Endothelial cell of umbilical vein (primary cell): ENCODE measurements around the gene LRTM2. TPM values are rescaled to one million over a fixed set of nuclear protein-coding genes. Genes with fewer than 3 reads are reported as not detected.

Source experiments
- BruUV-seq: library from RNA; stranded (reverse); fragments of 400-500 nt; replicated peaks from 2 replicates; lab custom pipeline; 2021; lab: Mats Ljungman, UMichigan
- CTCF ChIA-PET: fragments of 300-600, 350-600 bp; sonication (Branson Sonifier 250); formaldehyde crosslinking; loops from one replicate; lab custom pipeline; 2021; ENCODE audit warnings: antibody characterized with exemption, inconsistent platforms; lab: Charles Lee
- POLR2A ChIA-PET: fragments of 300-600, 350-600 bp; sonication (Branson Sonifier 250); formaldehyde crosslinking; loops from one replicate; lab custom pipeline; 2021; ENCODE audit warnings: antibody characterized with exemption, inconsistent platforms; lab: Charles Lee
- DNase-seq: peaks from one replicate; pipeline ENCODE4 v3.0.0-alpha.2; 2011; ENCODE audit warnings: low read depth, low spot score
- FAIRE-seq: peaks from 2 replicates; lab custom pipeline; 2011; peaks lifted over from hg19 to GRCh38; lab: Jason Lieb, UNC
- H2AFZ ChIP-seq: 2 replicates; pipeline ENCODE4 v1.6.0; 2012; ENCODE audit warnings: low read depth, low read length, control low read depth, inconsistent platforms
- H3K27ac ChIP-seq: 2 replicates; pipeline ENCODE4 v1.5.1; 2011; ENCODE audit warnings: low read depth, mild to moderate bottlenecking, control low read depth, low read length, moderate library complexity; ENCODE audit not compliant: insufficient read depth
- H3K27me3 ChIP-seq, 2 experiments: 2 replicates each; pipeline versions ENCODE4 v1.6.0 to v1.6.1; 2011; ENCODE audit warnings: low read length in 2 of 2, mixed read lengths in 1 of 2; ENCODE audit not compliant: control insufficient read depth in 2 of 2, insufficient read depth in 2 of 2
- H3K36me3 ChIP-seq, 2 experiments: 2 replicates in 1 of 2; 3 replicates in 1 of 2; pipeline ENCODE4 v1.5.1; 2011; ENCODE audit warnings: low read length in 2 of 2, mild to moderate bottlenecking in 1 of 2, moderate library complexity in 1 of 2; ENCODE audit not compliant: control insufficient read depth in 2 of 2, insufficient read depth in 2 of 2; ENCODE audit errors: extremely low read depth in 1 of 2
- H3K4me1 ChIP-seq: 3 replicates; pipeline ENCODE4 v1.5.1; 2011; ENCODE audit warnings: mild to moderate bottlenecking, low read length; ENCODE audit not compliant: control insufficient read depth, insufficient read depth; ENCODE audit errors: extremely low read depth
- H3K4me2 ChIP-seq: 2 replicates; pipeline ENCODE4 v1.6.1; 2011; ENCODE audit warnings: low read length, control low read depth, mixed read lengths; ENCODE audit not compliant: insufficient read depth
- H3K4me3 ChIP-seq, 3 experiments: fragments of 200-600 bp in 1 of 3; sonication (generic), shearing (Covaris generic) in 1 of 3; replicated peaks in 1 of 3; 2 replicates each; pipeline ENCODE4 v1.5.1; 2011 to 2016; ENCODE audit warnings: control low read depth in 3 of 3, low read length in 3 of 3, mild to moderate bottlenecking in 2 of 3, inconsistent platforms in 1 of 3, low read depth in 1 of 3, moderate library complexity in 1 of 3; ENCODE audit not compliant: insufficient read depth in 1 of 3
- H3K79me2 ChIP-seq: 2 replicates; pipeline ENCODE4 v1.6.0; 2012; ENCODE audit warnings: low read length, inconsistent platforms; ENCODE audit not compliant: control insufficient read depth, insufficient read depth
- H3K9ac ChIP-seq: replicated peaks from 2 replicates; pipeline ENCODE3; 2011; ENCODE audit warnings: low read length, control low read depth; ENCODE audit not compliant: insufficient read depth; ENCODE audit errors: extremely low read depth
- H3K9me1 ChIP-seq: replicated peaks from 3 replicates; pipeline ENCODE4 v1.6.0; 2011; ENCODE audit warnings: mild to moderate bottlenecking, low read length; ENCODE audit not compliant: control insufficient read depth, insufficient read depth; ENCODE audit errors: extremely low read depth
- H3K9me3 ChIP-seq: replicated peaks from 2 replicates; pipeline ENCODE4 v1.5.1; 2012; ENCODE audit warnings: low read length, inconsistent platforms; ENCODE audit not compliant: control insufficient read depth, insufficient read depth
- H4K20me1 ChIP-seq: replicated peaks from 2 replicates; pipeline ENCODE3; 2011; ENCODE audit warnings: mild to moderate bottlenecking, low read length; ENCODE audit not compliant: control insufficient read depth, insufficient read depth; ENCODE audit errors: extremely low read depth
- CTCF ChIP-seq, 2 donors: IDR thresholded peaks; 1 replicate in 1 of 2; 2 replicates in 1 of 2; pipeline ENCODE4 v1.5.1; 2011; ENCODE audit warnings: low read length in 2 of 2, mild to moderate bottlenecking in 2 of 2, moderate library complexity in 2 of 2, control low read depth in 1 of 2, inconsistent platforms in 1 of 2, low read depth in 1 of 2; ENCODE audit not compliant: insufficient read depth in 1 of 2; ENCODE audit errors: extremely low read depth in 1 of 2
- EZH2 ChIP-seq: IDR thresholded peaks from 2 replicates; pipeline ENCODE4 v1.6.1; 2012; ENCODE audit warnings: borderline replicate concordance, low read depth, mild to moderate bottlenecking, moderate library complexity, low read length, inconsistent platforms; ENCODE audit not compliant: severe bottlenecking
- FOS ChIP-seq: IDR thresholded peaks from 2 replicates; pipeline ENCODE4 v1.6.1; 2011; ENCODE audit warnings: mild to moderate bottlenecking, low read length, moderate library complexity, borderline replicate concordance; ENCODE audit not compliant: insufficient read depth
- GATA2 ChIP-seq: IDR thresholded peaks from 2 replicates; pipeline ENCODE4 v1.7.0; 2011; ENCODE audit warnings: low read depth, mild to moderate bottlenecking, moderate library complexity, mixed read lengths, low read length; ENCODE audit not compliant: insufficient read length, insufficient read depth
- JUN ChIP-seq: IDR thresholded peaks from 2 replicates; pipeline ENCODE4 v1.6.1; 2011; ENCODE audit warnings: borderline replicate concordance, low read depth; ENCODE audit not compliant: insufficient read length, insufficient read depth
- MAX ChIP-seq: IDR thresholded peaks from 2 replicates; pipeline ENCODE4 v1.6.1; 2011; ENCODE audit not compliant: insufficient read depth, insufficient read length
- MYC ChIP-seq: IDR thresholded peaks from one replicate; pipeline ENCODE4 v1.6.1; 2011; ENCODE audit warnings: mild to moderate bottlenecking, low read depth, low read length
- POLR2A ChIP-seq: IDR thresholded peaks from 2 replicates; pipeline ENCODE4 v1.6.1; 2012; ENCODE audit warnings: low read depth, mild to moderate bottlenecking, control low read depth, low read length
- POLR2AphosphoS5 ChIP-seq: IDR thresholded peaks from 2 replicates; pipeline ENCODE4 v1.6.1; 2012; ENCODE audit warnings: low read depth, mild to moderate bottlenecking, control low read depth, low read length, moderate library complexity; ENCODE audit not compliant: insufficient read depth
- dilution Hi-C: fragments of 300-500 bp; cut with MboI; formaldehyde crosslinking; loops from one replicate; pipeline ENCODE4 v1.15.0; 2019; ENCODE audit warnings: low sequenced_read_pairs; ENCODE audit not compliant: extremely low pct_ligation_motif_present
- intact Hi-C: fragments of 100-400 bp; cut with micrococcal nuclease; formaldehyde crosslinking; loops from one replicate; pipeline ENCODE4 v1.10.0; 2022
- polyA plus RNA-seq, 4 experiments: library from polyadenylated mRNA; depleted of rRNA in 3 of 4; stranded (reverse) in 3 of 4; unstranded in 1 of 4; fragments of >200 nt; gene quantifications; 2 replicates each; pipeline versions ENCODE4 v1.2.1 to v1.2.3, GENCODE V29; 2011 to 2012; ENCODE audit warnings: missing spikeins in 1 of 4
- total RNA-seq: library from RNA; stranded (reverse); gene quantifications from 2 replicates; pipeline ENCODE4 v1.2.3, GENCODE V29; 2021

The LRTM2 gene
- total and polyA plus RNA-seq, 2 donors (not counting 3 experiments of a cell fraction or from before 2014, with no cell fraction given): not detected

DNA sequence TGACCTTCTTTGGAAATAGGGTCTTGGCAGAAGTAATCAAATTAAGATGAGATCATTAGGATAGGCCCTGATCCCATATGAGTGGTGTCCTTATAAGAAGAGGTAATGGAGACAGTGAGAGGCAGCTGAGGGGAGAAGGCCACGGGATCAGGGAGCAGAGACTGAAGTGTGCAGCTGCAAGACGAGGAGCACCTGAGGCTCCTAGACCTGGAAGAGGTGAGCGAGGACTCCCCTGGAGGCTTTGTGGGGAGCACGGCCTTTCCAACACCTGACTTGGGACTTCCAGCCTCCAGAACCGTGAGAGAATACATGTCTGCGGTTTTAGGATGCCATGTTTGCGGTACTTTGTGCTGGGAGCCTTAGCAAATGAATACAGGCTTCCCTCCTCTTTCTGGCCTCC, 37.5 kb downstream of the LRTM2 start:
- intact Hi-C loops (no loop called here), dilution Hi-C loops (no loop called here)
- no peak overlapping the region for H3K9ac ChIP-seq
- H3K27ac ChIP-seq: no peak overlapping the region
- H3K4me2 ChIP-seq: no peak overlapping the region
- no peaks in the 10 kb centered on the region for H4K20me1 ChIP-seq
- no peaks in the 10 kb centered on the region for H3K9me1 ChIP-seq
- no peaks in the 10 kb centered on the region for H3K36me3 ChIP-seq
- no peak overlapping the region for H2AFZ ChIP-seq
- H3K9me3 ChIP-seq: no peaks in the 10 kb centered on the region
- POLR2A ChIA-PET: no interaction called here
- CTCF ChIA-PET: no interaction called here
- H3K4me3 ChIP-seq: no peak overlapping the region
- no peaks in the 10 kb centered on the region for H3K79me2 ChIP-seq
- H3K4me1 ChIP-seq: no peaks in the 10 kb centered on the region
- no peak for FAIRE-seq
- no peak for DNase-seq
- H3K27me3 ChIP-seq: no peaks in the 10 kb centered on the region
- BruUV-seq: no TSS peak
- TF ChIP-seq POLR2A: no peak
- no peak for TF ChIP-seq JUN
- TF ChIP-seq MAX: no peak
- no peak for TF ChIP-seq EZH2
- no peak for TF ChIP-seq GATA2
- no peak for TF ChIP-seq FOS
- no peak for TF ChIP-seq POLR2AphosphoS5
- TF ChIP-seq CTCF (IDR thresholded peaks at IDR 0.05; ENCODE audit: extremely low read depth in 1 of 2, insufficient read depth in 1 of 2, low read depth in 1 of 2, low read length in 2 of 2): no peak
- TF ChIP-seq MYC: no peak
